ENCODE measurements around the gene KRT73.

Gene KRT73

GRCh38 chr12:52616680-52617402, 1.5 kb downstream of the KRT73 start:
- DNase-seq, result no peak

GRCh38 chr12:52615912-52616311, 2.4 kb downstream of the KRT73 start:
- DNase-seq, result no peak

GRCh38 chr12:52615208-52615868, 3.0 kb downstream of the KRT73 start:
- DNase-seq, result peak; percentile 21 to 36

GRCh38 chr12:52614381-52615207, 3.8 kb downstream of the KRT73 start:
- no peak for DNase-seq

- no peak for DNase-seq
These were observed 4.9 kb downstream of the KRT73 start for GRCh38 chr12:52613384-52614030.

- no peak for DNase-seq
These were observed 5.7 kb downstream of the KRT73 start for GRCh38 chr12:52612431-52613383.

GRCh38 chr12:52611080-52611468, 7.3 kb downstream of the KRT73 start:
- DNase-seq, result no peak

- DNase-seq, result no peak
These were observed 9.3 kb downstream of the KRT73 start for GRCh38 chr12:52608826-52609630.

- DNase-seq, result no peak
These were observed 10.2 kb downstream of the KRT73 start for GRCh38 chr12:52608161-52608560.

GRCh38 chr12:52607314-52607713, 11.0 kb downstream of the KRT73 start:
- no peak for DNase-seq

GRCh38 chr12:52606581-52607218, 11.7 kb downstream of the KRT73 start:
- DNase-seq, result no peak

GRCh38 chr12:52606096-52606495, 12.3 kb downstream of the KRT73 start:
- DNase-seq, result no peak

GRCh38 chr12:52605542-52605941, 12.8 kb downstream of the KRT73 start:
- DNase-seq, result no peak

- no peak for DNase-seq
These were observed 13.5 kb downstream of the KRT73 start for GRCh38 chr12:52604859-52605258.

- DNase-seq, result no peak
These were observed 15.0 kb downstream of the KRT73 start for GRCh38 chr12:52603314-52603713.

GRCh38 chr12:52602552-52602951, 15.8 kb downstream of the KRT73 start:
- DNase-seq, result no peak

- DNase-seq, result no peak
These were observed 16.7 kb downstream of the KRT73 start for GRCh38 chr12:52601671-52602070.

GRCh38 chr12:52600941-52601481, 17.3 kb downstream of the KRT73 start, which contains the start of gene KRT72:
Gene KRT72 (minus strand): TSS chr12:52601463. CDS start chr12:52601452, 11 bp downstream.
- DNase-seq, result no peak

- no peak for DNase-seq
These were observed 17.9 kb downstream of the KRT73 start for GRCh38 chr12:52600475-52600874.

GRCh38 chr12:52600071-52600470, 18.3 kb downstream of the KRT73 start:
- no peak for DNase-seq
